Measurements from ENCODE around the gene UBE3B. TPM values are rescaled to one million over a fixed set of nuclear protein-coding genes. Genes with fewer than 3 reads are reported as not detected.

UBE3B gene
- total RNA-seq, 1 donor from 2014 or later: 32.6 TPM

GRCh38 chr12:109568486-109568885, 91.1 kb downstream of the UBE3B start:
- DNase-seq (ENCODE audit: low read depth) (no peak), FAIRE-seq (no peak)
- no peak for TF ChIP-seq CTCF (IDR thresholded peaks at IDR 0.05; ENCODE audit: insufficient read depth, low read length, severe bottlenecking)
- no peak overlapping the region for H3K4me3 ChIP-seq (ENCODE audit: low read depth, low read length)
- H3K27me3 ChIP-seq (ENCODE audit: control insufficient read depth, insufficient read depth, low read length): no peaks in the 10 kb centered on the region
- peaks cover 20% of the 10 kb centered on the region for H3K36me3 ChIP-seq (ENCODE audit: control insufficient read depth, insufficient read depth, low read length)

- Histone ChIP-seq H3K4me3 (ENCODE audit: low read depth, low read length) (no peak overlapping the region), H3K36me3 (ENCODE audit: control insufficient read depth, insufficient read depth, low read length) (peaks cover 13% of the 10 kb centered on the region), H3K27me3 (ENCODE audit: control insufficient read depth, insufficient read depth, low read length) (no peaks in the 10 kb centered on the region)
- FAIRE-seq (no peak), DNase-seq (ENCODE audit: low read depth) (no peak)
- TF ChIP-seq CTCF (IDR thresholded peaks at IDR 0.05; ENCODE audit: insufficient read depth, low read length, severe bottlenecking): no peak
These were observed 94.5 kb downstream of the UBE3B start for GRCh38 chr12:109571773-109572505.

GRCh38 chr12:109572506-109572845, 95.0 kb downstream of the UBE3B start:
- Histone ChIP-seq H3K36me3 (ENCODE audit: control insufficient read depth, insufficient read depth, low read length) (peaks cover 14% of the 10 kb centered on the region), H3K27me3 (ENCODE audit: control insufficient read depth, insufficient read depth, low read length) (no peaks in the 10 kb centered on the region), H3K4me3 (ENCODE audit: low read depth, low read length) (peak overlapping the region; percentile 44)
- no peak for DNase-seq (ENCODE audit: low read depth)
- no peak for FAIRE-seq
- TF ChIP-seq CTCF (IDR thresholded peaks at IDR 0.05; ENCODE audit: insufficient read depth, low read length, severe bottlenecking): no peak

- FAIRE-seq (no peak), DNase-seq (ENCODE audit: low read depth) (peak; percentile 99)
- H3K36me3 ChIP-seq (ENCODE audit: control insufficient read depth, insufficient read depth, low read length): peaks cover 14% of the 10 kb centered on the region
- H3K4me3 ChIP-seq (ENCODE audit: low read depth, low read length): peak within 1 kb of the TSS; percentile 44
- no peak for TF ChIP-seq CTCF (IDR thresholded peaks at IDR 0.05; ENCODE audit: insufficient read depth, low read length, severe bottlenecking)
- no peaks in the 10 kb centered on the region for H3K27me3 ChIP-seq (ENCODE audit: control insufficient read depth, insufficient read depth, low read length)
These were observed 95.8 kb downstream of the UBE3B start, which contains the start of the genes MMAB and MVK for GRCh38 chr12:109573029-109573913. TSS of gene MMAB (minus strand) at chr12:109573504. CDS start at chr12:109573480, 24 bp downstream. TSS of gene MVK (plus strand) at chr12:109573794. CDS start at chr12:109574823, 1,029 bp downstream.

GRCh38 chr12:109573914-109574244, 96.4 kb downstream of the UBE3B start:
- no peaks in the 10 kb centered on the region for H3K27me3 ChIP-seq (ENCODE audit: control insufficient read depth, insufficient read depth, low read length)
- peaks cover 11% of the 10 kb centered on the region for H3K36me3 ChIP-seq (ENCODE audit: control insufficient read depth, insufficient read depth, low read length)
- TF ChIP-seq CTCF (IDR thresholded peaks at IDR 0.05; ENCODE audit: insufficient read depth, low read length, severe bottlenecking): no peak
- no peak for FAIRE-seq
- no peak for DNase-seq (ENCODE audit: low read depth)
- H3K4me3 ChIP-seq (ENCODE audit: low read depth, low read length): peak overlapping the region; percentile 44

Measured in bronchial epithelial cell (primary cell).